GM23248 (cell line): ENCODE results near the gene PGM2L1. TPM values are rescaled to one million over a fixed set of nuclear protein-coding genes. Genes with fewer than 3 reads are reported as not detected.

ENCODE experiments used
- DNase-seq: peaks from one replicate; pipeline ENCODE4 v3.0.0-alpha.2; 2015
- H2AFZ ChIP-seq: fragments of 200-600 bp; sonication (generic); 2 replicates; pipeline ENCODE4 v1.6.1; 2016; ENCODE audit warnings: antibody characterized with exemption
- H3F3A ChIP-seq: fragments of 200-600 bp; sonication (generic); 2 replicates; pipeline ENCODE4 v1.6.1; 2016; ENCODE audit warnings: mild to moderate bottlenecking, antibody characterized with exemption, mixed run types; ENCODE audit not compliant: insufficient read depth
- H3K27ac ChIP-seq: fragments of 200-600 bp; sonication (generic); 2 replicates; pipeline ENCODE4 v1.5.1; 2016; ENCODE audit warnings: mild to moderate bottlenecking
- H3K27me3 ChIP-seq: fragments of 200-600 bp; sonication (generic); replicated peaks from 2 replicates; pipeline ENCODE4 v1.6.1; 2016; ENCODE audit warnings: mild to moderate bottlenecking; ENCODE audit not compliant: insufficient read depth
- H3K36me3 ChIP-seq: fragments of 200-600 bp; sonication (generic); 2 replicates; pipeline ENCODE4 v1.6.1; 2016; ENCODE audit warnings: low read depth, mild to moderate bottlenecking
- H3K4me1 ChIP-seq: fragments of 200-600 bp; sonication (generic); 2 replicates; pipeline ENCODE4 v1.6.1; 2016; ENCODE audit warnings: mild to moderate bottlenecking; ENCODE audit not compliant: insufficient read depth
- H3K4me2 ChIP-seq: fragments of 200-600 bp; sonication (generic); one replicate; pipeline ENCODE4 v1.6.1; 2016; ENCODE audit warnings: mild to moderate bottlenecking; ENCODE audit not compliant: unreplicated experiment
- H3K4me3 ChIP-seq: fragments of 200-600 bp; sonication (generic); 2 replicates; pipeline ENCODE4 v1.5.1; 2016; ENCODE audit warnings: mild to moderate bottlenecking
- H3K79me2 ChIP-seq: fragments of 200-600 bp; sonication (generic); 2 replicates; pipeline ENCODE4 v1.6.1; 2016; ENCODE audit warnings: mild to moderate bottlenecking; ENCODE audit not compliant: insufficient read depth
- H3K9ac ChIP-seq: fragments of 200-600 bp; sonication (generic); 2 replicates; pipeline ENCODE4 v1.6.1; 2016; ENCODE audit warnings: mild to moderate bottlenecking
- H3K9me2 ChIP-seq: fragments of 200-600 bp; sonication (generic); 2 replicates; pipeline ENCODE4 v1.6.1; 2016; ENCODE audit warnings: mixed run types, mild to moderate bottlenecking, moderate library complexity; ENCODE audit not compliant: insufficient read depth
- H3K9me3 ChIP-seq: fragments of 200-600 bp; sonication (generic); one replicate; pipeline ENCODE4 v1.6.1; 2017; ENCODE audit warnings: low read depth
- H4K20me1 ChIP-seq: fragments of 200-600 bp; sonication (generic); 2 replicates; pipeline ENCODE4 v1.6.0; 2016; ENCODE audit not compliant: insufficient read depth
- EZH2 ChIP-seq: fragments of 200-600 bp; sonication (generic); IDR thresholded peaks from 2 replicates; pipeline ENCODE4 v1.6.1; 2018; ENCODE audit warnings: antibody characterized with exemption, mild to moderate bottlenecking; ENCODE audit not compliant: insufficient read depth, poor library complexity, severe bottlenecking
- EZH2phosphoT487 ChIP-seq: fragments of 200-600 bp; sonication (generic); IDR thresholded peaks from 2 replicates; pipeline ENCODE4 v1.6.1; 2018; ENCODE audit warnings: antibody characterized with exemption, moderate library complexity, mild to moderate bottlenecking, low read depth; ENCODE audit not compliant: insufficient read depth
- WGBS, 2 experiments: methylation state at CpG; one replicate each; pipeline ENCODE4 v1.1.6; 2015 to 2017; ENCODE audit warnings: low lambda C conversion rate in 2 of 2, low coverage in 1 of 2; ENCODE audit errors: missing lambda C conversion rate in 2 of 2; 5-methylcytosine and 5-hydroxymethylcytosine counted together
- in situ Hi-C: fragments of 300-500 bp; cut with MboI; formaldehyde crosslinking; loops from 2 replicates; pipeline ENCODE4 v1.15.0; 2020
- polyA plus RNA-seq: library from polyadenylated mRNA; unstranded; fragments of >200 nt; fragmentation: Nextera tagmentation; extraction: Ambion mirVana; gene quantifications from 2 replicates; pipeline ENCODE4 v1.2.1, GENCODE V29; 2016
- total RNA-seq: library from RNA; depleted of rRNA; stranded (reverse); fragments of >200 nt; shearing (Covaris generic); gene quantifications from 2 replicates; pipeline ENCODE4 v1.2.3, GENCODE V29; 2014

The PGM2L1 gene
- total and polyA plus RNA-seq, 2 experiments from 2014 or later, result 4.7 to 5.2 TPM

- Histone ChIP-seq H3K79me2 (no peaks in the 10 kb centered on the region), H3K27ac (peak overlapping the region; percentile 13; the same call in 1 of the 2 replicates), H3K27me3 (no peaks in the 10 kb centered on the region), H3K36me3 (no peaks in the 10 kb centered on the region), H3K4me2 (no peak overlapping the region), H3K9me2 (no peaks in the 10 kb centered on the region), H3F3A (peaks cover 4% of the 10 kb centered on the region), H2AFZ (no peak overlapping the region), H3K9me3 (no peaks in the 10 kb centered on the region), H3K4me3 (no peak overlapping the region), H3K4me1 (peaks cover 25% of the 10 kb centered on the region), H3K9ac (no peak overlapping the region), H4K20me1 (no peaks in the 10 kb centered on the region)
- DNase-seq, result peak; percentile 83
- no peak for TF ChIP-seq EZH2
- in situ Hi-C loops, result no loop called here
Measured at GRCh38 chr11:74330075-74330858, 68.0 kb downstream of the PGM2L1 start.

GRCh38 chr11:74327076-74327475 is 71.2 kb downstream of the PGM2L1 start:
- Histone ChIP-seq H3K36me3 (no peaks in the 10 kb centered on the region), H3K4me3 (no peak overlapping the region), H3K4me2 (no peak overlapping the region), H3K4me1 (peaks cover 35% of the 10 kb centered on the region), H3K9ac (no peak overlapping the region), H4K20me1 (no peaks in the 10 kb centered on the region), H3K9me2 (no peaks in the 10 kb centered on the region), H2AFZ (no peak overlapping the region), H3F3A (peaks cover 17% of the 10 kb centered on the region), H3K27ac (no peak overlapping the region), H3K9me3 (no peaks in the 10 kb centered on the region), H3K79me2 (no peaks in the 10 kb centered on the region), H3K27me3 (no peaks in the 10 kb centered on the region)
- in situ Hi-C loops, result no loop called here
- no peak for DNase-seq
- 97 to 100% methylated on average over 1 of the region's 1 CpG for WGBS, 2 experiments
- no peak for TF ChIP-seq EZH2
- TF ChIP-seq EZH2phosphoT487, result no peak

- Histone ChIP-seq H3K9me3 (no peaks in the 10 kb centered on the region), H3K79me2 (no peaks in the 10 kb centered on the region), H3K36me3 (no peaks in the 10 kb centered on the region), H2AFZ (no peak overlapping the region), H3K4me1 (peaks cover 39% of the 10 kb centered on the region), H3K9me2 (no peaks in the 10 kb centered on the region), H3K4me2 (no peak overlapping the region), H3K4me3 (no peak overlapping the region), H4K20me1 (no peaks in the 10 kb centered on the region), H3K9ac (no peak overlapping the region), H3K27me3 (no peaks in the 10 kb centered on the region), H3F3A (peaks cover 21% of the 10 kb centered on the region), H3K27ac (no peak overlapping the region)
- in situ Hi-C loops, result no loop called here
- WGBS, 2 experiments, result 71 to 81% methylated on average over 5 of the region's 5 CpGs
- TF ChIP-seq EZH2 (no peak), EZH2phosphoT487 (no peak)
- DNase-seq, result no peak
Measured at GRCh38 chr11:74326665-74327064, 71.6 kb downstream of the PGM2L1 start.

- TF ChIP-seq EZH2phosphoT487 (no peak), EZH2 (no peak)
- Histone ChIP-seq H3K9me2 (no peaks in the 10 kb centered on the region), H3K27ac (peak overlapping the region; percentile 69), H3F3A (peaks cover 28% of the 10 kb centered on the region), H3K79me2 (no peaks in the 10 kb centered on the region), H4K20me1 (no peaks in the 10 kb centered on the region), H3K27me3 (no peaks in the 10 kb centered on the region), H3K9ac (peak overlapping the region; percentile 41; the same call in 1 of the 2 replicates), H3K4me1 (peaks cover 43% of the 10 kb centered on the region), H3K4me2 (peak overlapping the region; percentile 20), H2AFZ (peak overlapping the region; percentile 32; the same call in 1 of the 2 replicates), H3K9me3 (no peaks in the 10 kb centered on the region), H3K36me3 (no peaks in the 10 kb centered on the region), H3K4me3 (no peak overlapping the region)
- DNase-seq, result peak; percentile 95
- 23 to 25% methylated on average over 7 of the region's 7 CpGs for WGBS, 2 experiments
- in situ Hi-C loops, result no loop called here
Measured at GRCh38 chr11:74325649-74326645, 72.3 kb downstream of the PGM2L1 start.
